Muscle of arm (tissue), 12 donors: Measurements from ENCODE around the gene MKRN1. TPM values are rescaled to one million over a fixed set of nuclear protein-coding genes. Genes with fewer than 3 reads are reported as not detected.

Experiments
- polyA plus RNA-seq, 12 donors: library from polyadenylated mRNA; unstranded; fragments of 120-200 nt; gene quantifications; one replicate each; pipeline ENCODE4 v1.2.1, GENCODE V29; 2013; ENCODE audit not compliant: insufficient read length in 12 of 12

MKRN1 gene
- polyA plus RNA-seq, 12 donors: 55.9 to 111 (median 82.9) TPM; not detected in 1

Other genes starting within 250 kb of the MKRN1 start
- gene SLC37A3, start 81.0 kb downstream of the MKRN1 start, polyA plus RNA-seq: 100 to 1,000 TPM in 1 of 12 donors, 10 to 100 TPM in 10, not detected in 1; 23.5 to 110 (median 33.6) TPM
- gene RAB19, start 75.4 kb downstream of the MKRN1 start, polyA plus RNA-seq: under 1 TPM in 1 of 12 donors, not detected in 11; 0.23 TPM
- 10 to 100 TPM in 11 of 12 donors, not detected in 1; 35.7 to 76.7 (median 47.6) TPM for gene DENND2A, start 161.3 kb upstream of the MKRN1 start, polyA plus RNA-seq
- gene ADCK2, start 193.4 kb upstream of the MKRN1 start, polyA plus RNA-seq: 10 to 100 TPM in 10 of 12 donors, 1 to 10 TPM in 1, not detected in 1; 6.8 to 18.3 (median 12.7) TPM
- 100 to 1,000 TPM in 10 of 12 donors, 10 to 100 TPM in 1, not detected in 1; 77.6 to 167 (median 144) TPM for gene NDUFB2, start 217.2 kb upstream of the MKRN1 start, polyA plus RNA-seq